Epidermal melanocyte (primary cell): ENCODE measurements around the gene TYW1.
"Not testable (repeated sequence)": the region's sequence is repeated elsewhere in the genome, so short reads cannot be mapped to it uniquely, and the experiment has no call there.

ENCODE experiments used
- DNase-seq: peaks from one replicate; pipeline ENCODE4 v3.0.0; 2011; ENCODE audit warnings: low spot score; ENCODE audit not compliant: insufficient read length

TYW1 gene

GRCh38 chr7:67236216-67236615, 239.6 kb downstream of the TYW1 start:
- not testable (repeated sequence) for DNase-seq

- not testable (repeated sequence) for DNase-seq
These were observed 246.2 kb downstream of the TYW1 start for GRCh38 chr7:67242871-67243270.

GRCh38 chr7:67248364-67248763, 251.7 kb downstream of the TYW1 start:
- DNase-seq = not testable (repeated sequence)

GRCh38 chr7:67251986-67252558, 255.4 kb downstream of the TYW1 start:
- DNase-seq = no peak

- not testable (repeated sequence) for DNase-seq
These were observed 258.4 kb downstream of the TYW1 start for GRCh38 chr7:67255076-67255475.

- DNase-seq = not testable (repeated sequence)
These were observed 261.1 kb downstream of the TYW1 start for GRCh38 chr7:67257779-67258178.

- not testable (repeated sequence) for DNase-seq
These were observed 262.7 kb downstream of the TYW1 start for GRCh38 chr7:67259363-67259762.

- not testable (repeated sequence) for DNase-seq
These were observed 263.5 kb downstream of the TYW1 start for GRCh38 chr7:67260166-67260586.

GRCh38 chr7:67264000-67264399, 267.4 kb downstream of the TYW1 start:
- not testable (repeated sequence) for DNase-seq

GRCh38 chr7:67266070-67266469, 269.4 kb downstream of the TYW1 start:
- DNase-seq = not testable (repeated sequence)

- no peak for DNase-seq
These were observed 271.3 kb downstream of the TYW1 start for GRCh38 chr7:67267914-67268313.

- not testable (repeated sequence) for DNase-seq
These were observed 273.3 kb downstream of the TYW1 start for GRCh38 chr7:67269916-67270315.
